ENCODE results near the gene FLNB.

GRCh38 chr3:58106640-58107039 lies 98.4 kb downstream of the FLNB start:
- TF ChIP-seq CTCF (IDR thresholded peaks at IDR 0.05) (no peak), EP300 (IDR thresholded peaks at IDR 0.05; ENCODE audit: low read depth) (no peak), POLR2A (IDR thresholded peaks at IDR 0.05) (no peak)
